Neural crest cell (in vitro differentiated cells): Measurements from ENCODE around the gene SHROOM2. TPM values are rescaled to one million over a fixed set of nuclear protein-coding genes. Genes with fewer than 3 reads are reported as not detected.
"Not testable (repeated sequence)": the region's sequence is repeated elsewhere in the genome, so short reads cannot be mapped to it uniquely, and the experiment has no call there.

Experiments
- DNase-seq: peaks from one replicate; pipeline ENCODE4 v3.0.0; 2021; ENCODE audit warnings: low read depth, mixed read lengths, low spot score
- H3K27ac Mint-ChIP-seq: one replicate; pipeline ENCODE4 v1.8.0; 2021; ENCODE audit warnings: mild to moderate bottlenecking, mixed read lengths; ENCODE audit not compliant: unreplicated experiment
- H3K27me3 Mint-ChIP-seq: 2 replicates; pipeline ENCODE4 v1.8.0; 2021; ENCODE audit warnings: low read depth, mild to moderate bottlenecking, mixed read lengths
- H3K36me3 Mint-ChIP-seq: 2 replicates; pipeline ENCODE4 v1.8.0; 2021; ENCODE audit warnings: low read depth, mild to moderate bottlenecking, mixed read lengths
- H3K4me1 Mint-ChIP-seq: 2 replicates; pipeline ENCODE4 v1.8.0; 2021; ENCODE audit warnings: mixed read lengths
- H3K4me3 Mint-ChIP-seq: one replicate; pipeline ENCODE4 v1.8.0; 2021; ENCODE audit warnings: mild to moderate bottlenecking, mixed read lengths
- H3K9me3 Mint-ChIP-seq: 2 replicates; pipeline ENCODE4 v1.8.0; 2021; ENCODE audit warnings: mixed read lengths
- CTCF ChIP-seq: fragments of 200-600 bp; sonication (generic); conservative IDR thresholded peaks from 2 replicates; pipeline ENCODE4 v1.5.0; 2021; ENCODE audit warnings: antibody characterized with exemption, mild to moderate bottlenecking
- total RNA-seq: library from RNA; stranded (reverse); gene quantifications from 2 replicates; pipeline ENCODE4 v1.2.1, GENCODE V29; 2021

SHROOM2 gene
- total RNA-seq, 1 donor from 2014 or later: 11.1 TPM

- H3K27ac Mint-ChIP-seq: peak overlapping the region; percentile 9
- peaks cover 6% of the 10 kb centered on the region for H3K36me3 Mint-ChIP-seq
- no peak for DNase-seq
- peaks cover 6% of the 10 kb centered on the region for H3K9me3 Mint-ChIP-seq
- H3K4me1 Mint-ChIP-seq: peaks cover 40% of the 10 kb centered on the region
- peak overlapping the region; percentile 41 for H3K4me3 Mint-ChIP-seq
- no peaks in the 10 kb centered on the region for H3K27me3 Mint-ChIP-seq
- TF ChIP-seq CTCF: no peak
These were observed 71.6 kb downstream of the SHROOM2 start for GRCh38 chrX:9857575-9858474.

GRCh38 chrX:9858684-9859083 is 72.5 kb downstream of the SHROOM2 start:
- H3K4me1 Mint-ChIP-seq: peaks cover 40% of the 10 kb centered on the region
- not testable (repeated sequence) for H3K9me3 Mint-ChIP-seq, H3K36me3 Mint-ChIP-seq, DNase-seq, H3K27me3 Mint-ChIP-seq, H3K4me3 Mint-ChIP-seq, H3K27ac Mint-ChIP-seq

- peaks cover 6% of the 10 kb centered on the region for H3K9me3 Mint-ChIP-seq
- H3K4me1 Mint-ChIP-seq: peaks cover 40% of the 10 kb centered on the region
- no peaks in the 10 kb centered on the region for H3K27me3 Mint-ChIP-seq
- no peak for TF ChIP-seq CTCF
- H3K27ac Mint-ChIP-seq: peak overlapping the region; percentile 78
- DNase-seq: no peak
- H3K36me3 Mint-ChIP-seq: peaks cover 9% of the 10 kb centered on the region
- peak overlapping the region; percentile 34 for H3K4me3 Mint-ChIP-seq
These were observed 73.7 kb downstream of the SHROOM2 start for GRCh38 chrX:9859711-9860555.

- Mint-ChIP-seq H3K4me3 (no peak overlapping the region), H3K4me1 (peaks cover 33% of the 10 kb centered on the region), H3K9me3 (peaks cover 6% of the 10 kb centered on the region), H3K27ac (no peak overlapping the region), H3K36me3 (peaks cover 9% of the 10 kb centered on the region), H3K27me3 (no peaks in the 10 kb centered on the region)
- no peak for DNase-seq
- TF ChIP-seq CTCF: no peak
These were observed 74.6 kb downstream of the SHROOM2 start for GRCh38 chrX:9860826-9861225.

GRCh38 chrX:9861711-9862110 is 75.5 kb downstream of the SHROOM2 start:
- no peak for DNase-seq
- no peak for TF ChIP-seq CTCF
- H3K9me3 Mint-ChIP-seq: peaks cover 6% of the 10 kb centered on the region
- H3K36me3 Mint-ChIP-seq: peaks cover 9% of the 10 kb centered on the region
- H3K27ac Mint-ChIP-seq: no peak overlapping the region
- H3K4me1 Mint-ChIP-seq: peaks cover 29% of the 10 kb centered on the region
- no peak overlapping the region for H3K4me3 Mint-ChIP-seq
- H3K27me3 Mint-ChIP-seq: no peaks in the 10 kb centered on the region
